Measurements from ENCODE around the gene EPB41L4B.

EPB41L4B gene

GRCh38 chr9:109250311-109250741 is 70.5 kb downstream of the EPB41L4B start:
- no peaks in the 10 kb centered on the region for H3K9me2 ChIP-seq (replicated peaks; ENCODE audit: low read depth, low read length)
- TF ChIP-seq CTCF (conservative IDR thresholded peaks at IDR 0.05; ENCODE audit: low read length) (no peak), EZH2phosphoT487 (IDR thresholded peaks at IDR 0.05; ENCODE audit: borderline replicate concordance) (no peak)
- no peaks in the 10 kb centered on the region for H3F3A ChIP-seq (ENCODE audit: low read depth)
- H3K4me1 ChIP-seq (ENCODE audit: insufficient read depth, low read length, poor library complexity, severe bottlenecking) = no peaks in the 10 kb centered on the region
- no peaks in the 10 kb centered on the region for H3K36me3 ChIP-seq (ENCODE audit: insufficient read depth, low read length)
- no peaks in the 10 kb centered on the region for H3K79me2 ChIP-seq (ENCODE audit: insufficient read depth, low read length)
- H3K9me3 ChIP-seq (ENCODE audit: insufficient read depth, low read depth, low read length) = no peaks in the 10 kb centered on the region
- no peak overlapping the region for H3K4me2 ChIP-seq (ENCODE audit: low read depth, low read length, poor library complexity, severe bottlenecking)
- no peak overlapping the region for H3K9ac ChIP-seq (ENCODE audit: low read depth, low read length, poor library complexity, severe bottlenecking)
- H3K27me3 ChIP-seq (ENCODE audit: insufficient read depth, low read length, poor library complexity, severe bottlenecking) = no peaks in the 10 kb centered on the region
- no peak overlapping the region for H3K4me3 ChIP-seq (ENCODE audit: low read length, poor library complexity, severe bottlenecking)
- no peak overlapping the region for H2AFZ ChIP-seq (ENCODE audit: low read length)
- no peaks in the 10 kb centered on the region for H4K20me1 ChIP-seq (ENCODE audit: insufficient read depth, low read length, poor library complexity, severe bottlenecking)

GRCh38 chr9:109249615-109250014 is 71.2 kb downstream of the EPB41L4B start:
- no peaks in the 10 kb centered on the region for H3F3A ChIP-seq (ENCODE audit: low read depth)
- no peak overlapping the region for H3K4me2 ChIP-seq (ENCODE audit: low read depth, low read length, poor library complexity, severe bottlenecking)
- TF ChIP-seq CTCF (conservative IDR thresholded peaks at IDR 0.05; ENCODE audit: low read length) (peak; percentile 43), EZH2phosphoT487 (IDR thresholded peaks at IDR 0.05; ENCODE audit: borderline replicate concordance) (no peak)

GRCh38 chr9:109248133-109248581 is 72.7 kb downstream of the EPB41L4B start:
- H3F3A ChIP-seq (ENCODE audit: low read depth) = no peaks in the 10 kb centered on the region
- H2AFZ ChIP-seq (ENCODE audit: low read length) = no peak overlapping the region
- H3K27me3 ChIP-seq (ENCODE audit: insufficient read depth, low read length, poor library complexity, severe bottlenecking) = no peaks in the 10 kb centered on the region
- no peaks in the 10 kb centered on the region for H3K9me2 ChIP-seq (replicated peaks; ENCODE audit: low read depth, low read length)
- no peaks in the 10 kb centered on the region for H3K4me1 ChIP-seq (ENCODE audit: insufficient read depth, low read length, poor library complexity, severe bottlenecking)
- no peaks in the 10 kb centered on the region for H3K36me3 ChIP-seq (ENCODE audit: insufficient read depth, low read length)
- no peak overlapping the region for H3K4me3 ChIP-seq (ENCODE audit: low read length, poor library complexity, severe bottlenecking)
- TF ChIP-seq EZH2phosphoT487 (IDR thresholded peaks at IDR 0.05; ENCODE audit: borderline replicate concordance) (no peak), CTCF (conservative IDR thresholded peaks at IDR 0.05; ENCODE audit: low read length) (no peak)
- H3K79me2 ChIP-seq (ENCODE audit: insufficient read depth, low read length) = no peaks in the 10 kb centered on the region
- no peak overlapping the region for H3K9ac ChIP-seq (ENCODE audit: low read depth, low read length, poor library complexity, severe bottlenecking)
- H3K4me2 ChIP-seq (ENCODE audit: low read depth, low read length, poor library complexity, severe bottlenecking) = no peak overlapping the region
- no peaks in the 10 kb centered on the region for H3K9me3 ChIP-seq (ENCODE audit: insufficient read depth, low read depth, low read length)
- H4K20me1 ChIP-seq (ENCODE audit: insufficient read depth, low read length, poor library complexity, severe bottlenecking) = no peaks in the 10 kb centered on the region

More at GRCh38 chr9:109249615-109250014, 71.2 kb downstream of the EPB41L4B start:
- Histone ChIP-seq H3K9me2 (replicated peaks; ENCODE audit: low read depth, low read length) (no peaks in the 10 kb centered on the region), H2AFZ (ENCODE audit: low read length) (no peak overlapping the region), H3K79me2 (ENCODE audit: insufficient read depth, low read length) (no peaks in the 10 kb centered on the region), H3K4me3 (ENCODE audit: low read length, poor library complexity, severe bottlenecking) (no peak overlapping the region), H3K9ac (ENCODE audit: low read depth, low read length, poor library complexity, severe bottlenecking) (no peak overlapping the region), H4K20me1 (ENCODE audit: insufficient read depth, low read length, poor library complexity, severe bottlenecking) (no peaks in the 10 kb centered on the region), H3K27me3 (ENCODE audit: insufficient read depth, low read length, poor library complexity, severe bottlenecking) (no peaks in the 10 kb centered on the region), H3K4me1 (ENCODE audit: insufficient read depth, low read length, poor library complexity, severe bottlenecking) (no peaks in the 10 kb centered on the region), H3K36me3 (ENCODE audit: insufficient read depth, low read length) (no peaks in the 10 kb centered on the region), H3K9me3 (ENCODE audit: insufficient read depth, low read depth, low read length) (no peaks in the 10 kb centered on the region)
